Measurements from ENCODE around the gene CD52.

CD52 gene

GRCh38 chr1:26317612-26318337 is at the start of gene CD52:
TSS of gene CD52 (plus strand) at chr1:26317958. CDS start at chr1:26318018, 60 bp downstream.
- peak in 1 of 2 donors; percentile 60 for DNase-seq (ENCODE audit: low read depth in 2 of 2)

- no peak for DNase-seq (ENCODE audit: low read depth in 2 of 2)
Measured at GRCh38 chr1:26268290-26269197, 49.2 kb upstream of the CD52 start.

- no peak for DNase-seq (ENCODE audit: low read depth in 2 of 2)
Measured at GRCh38 chr1:26269198-26269550, 48.6 kb upstream of the CD52 start.

GRCh38 chr1:26274801-26275425 is 42.8 kb upstream of the CD52 start:
- DNase-seq (ENCODE audit: low read depth in 2 of 2) = no peak

- peak; percentile 63 to 71 for DNase-seq (ENCODE audit: low read depth in 2 of 2)
Measured at GRCh38 chr1:26275580-26276431, 42.0 kb upstream of the CD52 start.

- no peak for DNase-seq (ENCODE audit: low read depth in 2 of 2)
Measured at GRCh38 chr1:26276432-26276838, 41.3 kb upstream of the CD52 start.

GRCh38 chr1:26277261-26277661 is 40.5 kb upstream of the CD52 start:
- no peak for DNase-seq (ENCODE audit: low read depth in 2 of 2)

- DNase-seq (ENCODE audit: low read depth in 2 of 2) = no peak
Measured at GRCh38 chr1:26277719-26278118, 40.0 kb upstream of the CD52 start.

GRCh38 chr1:26278303-26278702 is 39.5 kb upstream of the CD52 start:
- DNase-seq (ENCODE audit: low read depth in 2 of 2) = no peak

- DNase-seq (ENCODE audit: low read depth in 2 of 2) = no peak
Measured at GRCh38 chr1:26278724-26279455, 38.9 kb upstream of the CD52 start.

- peak; percentile 78 to 84 for DNase-seq (ENCODE audit: low read depth in 2 of 2)
Measured at GRCh38 chr1:26279456-26280332, 38.1 kb upstream of the CD52 start, which contains the start of gene SH3BGRL3. TSS of gene SH3BGRL3 (plus strand) at chr1:26280086. CDS start at chr1:26280156, 70 bp downstream.

- DNase-seq (ENCODE audit: low read depth in 2 of 2) = no peak
Measured at GRCh38 chr1:26280333-26281042, 37.3 kb upstream of the CD52 start.

- no peak for DNase-seq (ENCODE audit: low read depth in 2 of 2)
Measured at GRCh38 chr1:26281091-26281958, 36.4 kb upstream of the CD52 start.

- no peak for DNase-seq (ENCODE audit: low read depth in 2 of 2)
Measured at GRCh38 chr1:26281971-26282370, 35.8 kb upstream of the CD52 start.

- DNase-seq (ENCODE audit: low read depth in 2 of 2) = no peak
Measured at GRCh38 chr1:26282401-26282918, 35.3 kb upstream of the CD52 start.

GRCh38 chr1:26283279-26283853 is 34.4 kb upstream of the CD52 start:
- DNase-seq (ENCODE audit: low read depth in 2 of 2) = no peak

- no peak for DNase-seq (ENCODE audit: low read depth in 2 of 2)
Measured at GRCh38 chr1:26283871-26284596, 33.7 kb upstream of the CD52 start.
